Hematopoietic multipotent progenitor cell treated with erythropoietin and hydrocortisone succinate and interleukin-3 and kit ligand, for 15 days (in vitro differentiated cells): ENCODE data around the gene LRMDA.

Source experiments
- DNase-seq: peaks from one replicate; pipeline ENCODE4 v3.0.0-alpha.2; 2015; ENCODE audit warnings: low spot score

LRMDA gene

GRCh38 chr10:75431180-75432111 is at the start of gene LRMDA:
Gene LRMDA (plus strand): TSS chr10:75431624.
- no peak for DNase-seq

GRCh38 chr10:75386128-75386527 is 45.3 kb upstream of the LRMDA start:
- DNase-seq, result no peak

DNA sequence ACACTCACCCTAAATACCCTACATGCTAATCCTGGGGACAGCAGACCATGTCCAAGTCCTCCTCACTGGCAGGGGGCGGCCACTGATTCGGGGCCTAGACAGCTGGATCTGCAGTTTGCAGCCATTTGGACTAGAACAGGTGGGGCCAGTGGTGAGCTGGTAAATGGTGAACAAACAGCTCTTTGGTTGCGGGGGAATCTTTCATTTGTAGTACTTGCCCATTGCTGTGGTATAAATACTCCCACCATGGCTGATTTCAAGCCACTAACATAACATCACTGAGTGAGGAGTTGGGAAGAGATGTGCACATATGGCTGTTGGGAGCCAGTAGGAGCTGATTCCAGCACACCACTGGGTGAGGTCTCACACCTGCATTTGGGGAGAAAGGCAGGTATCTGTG is 43.3 kb upstream of the LRMDA start:
- DNase-seq, result no peak

DNA sequence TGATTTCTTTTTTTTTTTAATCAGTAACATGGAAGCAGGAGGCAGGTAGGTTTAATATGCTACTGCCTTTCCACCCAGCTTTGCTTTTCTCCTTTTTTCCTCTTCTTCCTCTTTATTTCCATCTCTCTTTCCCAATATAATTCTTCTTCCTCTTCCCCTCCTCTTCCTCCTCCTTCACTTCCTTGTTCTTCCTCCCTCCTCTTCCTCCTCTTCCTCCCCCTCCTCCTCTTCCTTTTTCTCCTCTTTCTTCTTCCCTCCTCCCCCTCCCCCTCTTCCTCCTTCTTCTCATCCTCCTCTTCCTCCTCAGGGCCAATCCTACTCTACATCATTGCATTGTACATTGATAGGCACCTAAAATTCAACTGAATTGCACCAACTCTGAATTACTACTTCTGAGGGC is 41.2 kb upstream of the LRMDA start:
- no peak for DNase-seq

DNA sequence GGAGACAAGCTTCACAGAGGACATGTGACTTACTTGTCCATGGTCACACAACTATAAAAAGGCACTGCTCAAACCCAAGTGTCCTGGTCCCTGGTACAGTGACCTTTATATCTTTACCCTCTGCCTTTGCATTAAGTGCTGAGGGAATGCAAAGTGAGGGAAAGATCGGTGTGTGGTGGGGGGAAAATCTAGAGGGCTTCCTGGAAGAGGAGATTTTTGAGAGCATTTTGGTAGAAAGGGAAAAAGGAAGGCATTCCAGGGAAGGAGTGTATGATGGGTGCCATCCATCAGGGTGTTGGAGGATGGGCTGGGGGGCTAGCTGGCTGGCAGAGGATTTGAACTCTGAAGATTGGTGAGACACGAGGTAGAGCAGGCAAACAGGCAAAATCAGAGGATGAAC is 39.2 kb upstream of the LRMDA start:
- DNase-seq, result no peak

- DNase-seq, result no peak
These were observed 38.7 kb upstream of the LRMDA start for GRCh38 chr10:75392744-75393143.

GRCh38 chr10:75394221-75394620 is 37.2 kb upstream of the LRMDA start:
- no peak for DNase-seq

GRCh38 chr10:75395066-75395931 is 36.1 kb upstream of the LRMDA start:
- no peak for DNase-seq

- DNase-seq, result no peak
These were observed 35.3 kb upstream of the LRMDA start for GRCh38 chr10:75395932-75396630.

DNA sequence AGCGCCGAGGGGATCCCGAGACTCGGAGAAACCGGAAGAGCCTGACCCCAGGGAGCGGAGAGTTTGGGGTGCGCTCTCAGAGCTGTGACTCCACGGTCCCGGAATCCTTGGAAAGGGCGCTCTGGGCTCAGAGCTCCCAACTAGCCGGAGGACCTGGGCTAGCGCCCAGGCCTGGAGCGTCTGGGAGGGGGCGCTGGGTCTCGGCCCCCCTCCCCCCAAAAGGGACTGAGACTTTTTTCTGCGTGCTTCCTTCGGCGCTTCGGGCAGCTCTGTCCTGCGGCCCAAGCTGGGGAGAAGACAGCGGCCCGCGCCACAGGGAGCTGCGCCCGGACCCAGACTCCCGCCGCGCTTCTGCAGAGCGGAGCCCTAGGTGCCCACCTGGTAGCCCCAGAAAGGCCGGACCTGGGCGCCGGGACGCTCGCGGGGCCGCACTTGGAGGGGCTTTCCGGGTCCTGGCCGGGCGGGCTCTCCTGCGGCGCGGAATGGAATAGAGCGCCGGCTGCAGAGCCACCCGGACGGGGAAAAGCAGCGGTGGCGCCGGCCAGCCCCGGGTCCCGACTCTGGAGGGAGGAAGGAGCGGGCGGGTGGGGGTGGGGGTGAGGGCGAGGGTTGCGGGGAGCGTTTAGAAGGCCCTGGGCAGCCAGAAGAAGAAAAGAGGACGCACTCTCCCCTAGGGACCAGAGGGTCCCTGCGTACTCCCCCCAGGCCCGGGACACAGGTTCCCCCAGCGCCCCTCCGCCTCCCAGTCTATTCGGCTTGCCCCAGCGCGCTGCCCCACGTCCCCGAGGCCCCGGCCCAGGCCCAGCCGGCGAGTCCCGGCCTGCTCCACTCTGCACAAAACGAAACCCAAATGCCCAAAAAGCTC is 34.6 kb upstream of the LRMDA start:
- DNase-seq, result no peak

GRCh38 chr10:75397496-75398199 is 33.8 kb upstream of the LRMDA start:
- DNase-seq, result no peak

GRCh38 chr10:75398200-75398691 is 33.2 kb upstream of the LRMDA start:
- no peak for DNase-seq

DNA sequence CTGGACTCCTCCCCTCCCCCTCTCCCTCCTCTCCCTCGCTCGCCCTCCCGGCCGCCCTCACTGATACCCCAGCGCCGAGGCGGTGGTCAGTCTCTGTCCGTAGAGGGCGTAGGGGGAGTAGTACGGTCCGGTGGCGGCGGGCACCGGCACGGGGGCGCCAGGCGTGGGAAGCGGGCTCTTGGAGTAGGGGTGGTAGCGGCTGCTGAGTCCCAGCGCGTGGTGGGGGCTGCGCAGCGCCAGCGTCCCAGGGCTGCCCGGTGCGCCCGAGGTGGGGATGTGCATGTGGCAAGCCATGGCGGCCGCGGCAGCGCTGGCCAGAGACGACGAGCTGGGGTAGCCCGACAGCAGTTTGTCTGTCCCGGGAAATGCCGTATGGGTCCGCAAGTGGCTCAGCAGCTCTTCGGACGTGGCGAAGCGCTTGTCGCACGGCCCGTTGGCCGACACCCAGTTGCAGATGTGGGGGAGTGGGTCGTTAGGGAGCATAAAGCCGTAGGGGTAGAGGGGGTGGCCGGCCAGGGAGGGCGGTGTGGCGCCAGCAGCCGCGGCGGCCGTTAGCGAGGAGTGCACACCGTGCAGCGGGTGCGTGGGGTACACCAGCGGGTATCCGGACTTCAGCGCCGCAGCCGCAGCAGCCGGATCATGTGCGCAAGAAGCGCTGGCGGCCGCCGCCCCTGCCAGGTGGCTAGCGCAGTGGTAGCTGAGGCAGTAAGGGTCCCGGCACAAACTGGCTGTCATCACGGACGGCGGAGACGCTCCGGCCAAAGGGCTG is 32.5 kb upstream of the LRMDA start:
- no peak for DNase-seq

DNA sequence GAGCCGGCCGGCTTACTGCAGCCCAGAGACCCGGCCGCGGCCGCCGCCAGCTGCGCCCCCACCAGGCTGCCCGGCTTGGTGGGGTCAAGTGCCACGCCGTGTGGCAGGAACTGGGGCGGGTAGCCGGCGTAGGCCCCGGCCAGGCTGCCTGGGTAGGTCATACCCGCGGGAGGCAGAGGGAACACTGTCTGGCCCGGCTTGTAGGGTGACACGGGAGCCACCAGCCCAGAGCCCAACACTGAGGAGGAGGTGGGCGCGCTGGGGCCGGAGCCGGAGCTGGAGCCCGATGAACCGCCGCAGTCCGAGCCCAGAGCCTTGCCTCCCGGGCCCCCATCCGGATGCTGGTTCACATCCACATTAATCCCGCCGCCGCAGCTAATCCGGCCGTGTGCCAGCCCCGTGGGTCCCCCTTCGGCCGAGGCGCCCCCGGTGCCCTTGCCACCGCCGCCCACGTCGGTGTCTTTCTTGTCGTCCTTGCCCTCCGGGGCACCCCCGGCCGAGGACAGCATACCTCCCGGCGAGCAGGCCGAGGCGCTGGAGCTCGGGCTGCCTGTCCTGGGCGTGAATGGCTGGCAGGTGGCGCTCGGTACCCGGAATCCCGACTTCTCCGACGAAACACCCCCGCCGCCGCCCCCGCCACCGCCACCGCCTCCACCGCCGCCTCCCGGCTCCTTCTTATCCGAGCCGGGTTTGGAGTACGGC is 31.8 kb upstream of the LRMDA start:
- DNase-seq, result no peak

DNA sequence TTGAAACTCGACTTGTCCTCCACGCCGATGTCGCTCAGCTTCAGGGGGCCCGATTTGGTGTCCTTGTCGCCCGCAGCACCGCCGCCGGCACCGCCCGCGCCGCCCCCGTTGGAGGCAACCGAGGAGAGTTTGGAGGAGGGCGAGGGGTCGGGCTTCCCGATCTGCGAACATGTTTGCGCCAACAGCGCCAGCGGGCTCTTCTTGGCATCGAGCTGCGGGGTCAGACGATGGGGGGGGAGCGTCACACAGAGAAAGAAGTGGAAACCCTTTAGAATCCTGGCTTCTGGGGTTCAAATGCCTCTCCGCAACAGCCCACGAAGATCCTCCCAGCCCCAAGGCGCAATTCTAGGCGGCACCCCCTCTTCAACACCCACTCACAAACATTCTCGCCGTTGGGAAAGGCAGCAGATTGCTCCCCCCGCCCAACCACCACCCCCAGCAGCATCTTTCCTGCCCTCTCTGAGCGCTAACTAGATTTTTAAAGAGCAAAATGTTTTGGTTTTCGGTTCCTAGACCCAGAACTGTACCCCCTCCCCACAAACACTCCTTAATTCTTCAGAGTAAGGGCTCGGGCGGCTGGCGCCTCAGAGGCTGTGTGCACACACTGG is 31.2 kb upstream of the LRMDA start:
- no peak for DNase-seq

DNA sequence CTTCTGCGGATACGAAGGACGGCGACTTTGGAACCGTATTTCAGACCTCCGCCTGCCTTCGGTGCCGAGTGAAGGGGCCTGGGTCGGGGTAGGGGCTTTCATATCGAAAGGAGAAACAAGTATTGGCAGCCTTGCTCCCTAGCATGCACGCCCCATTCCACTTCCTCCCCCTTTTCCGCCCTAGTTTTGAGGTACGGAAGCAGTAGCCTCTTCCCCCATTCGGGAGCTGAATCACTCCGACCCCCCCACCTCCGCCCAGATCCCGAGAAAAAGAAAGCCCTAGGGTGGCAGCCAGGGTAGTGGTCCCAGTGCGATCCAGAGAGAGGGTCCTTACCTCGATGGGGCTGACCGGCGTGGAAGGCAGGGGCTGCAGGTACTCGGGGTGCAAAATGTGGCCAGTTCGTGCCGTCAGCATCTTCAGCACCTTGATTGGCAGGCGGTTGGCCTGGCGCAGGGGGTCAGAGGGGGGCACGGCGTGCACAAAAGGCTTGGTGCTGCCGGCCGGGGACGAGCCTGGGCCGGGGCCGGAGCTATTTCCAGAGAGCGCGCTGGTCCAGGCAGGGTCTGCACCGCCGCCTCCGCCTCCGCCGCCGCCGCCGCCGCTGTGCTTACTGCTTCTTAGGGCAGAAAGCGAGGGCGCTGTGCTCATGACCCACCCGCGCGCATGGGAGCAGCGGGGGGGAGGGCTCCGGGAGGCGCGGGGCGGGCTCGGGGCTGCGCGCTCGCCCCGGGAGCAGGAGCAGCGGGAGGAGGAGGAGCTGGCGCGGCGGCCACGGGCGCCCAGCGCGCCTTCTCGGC is 30.5 kb upstream of the LRMDA start:
- no peak for DNase-seq

GRCh38 chr10:75401569-75402485 is 29.6 kb upstream of the LRMDA start, which contains the start of gene ZNF503:
Gene ZNF503 (minus strand): TSS chr10:75401764. CDS start chr10:75401419, 345 bp downstream.
- no peak for DNase-seq
